ENCODE measurements around the gene TICAM2.

- TF ChIP-seq CTCF (IDR thresholded peaks at IDR 0.05; ENCODE audit: low read depth, low read length) = no peak
- no peak for TF ChIP-seq EZH2phosphoT487 (IDR thresholded peaks at IDR 0.05; ENCODE audit: low read depth)
These were observed 25.1 kb upstream of the TICAM2 start for GRCh38 chr5:115627295-115627865.
